ENCODE measurements around the gene EIF1AX.

Gene EIF1AX

GRCh38 chrX:20143561-20143960, 1.9 kb upstream of the EIF1AX start:
- ChIA-PET POLR2A (no interaction called here), CTCF (no interaction called here)
- DNase-seq = peak; percentile 18 to 45 (median 34)
- WGBS (ENCODE audit: insufficient coverage) = no CpG with 5 or more reads among the region's 2 CpGs
- Histone ChIP-seq H3K4me3 (ENCODE audit: control insufficient read depth in 1 of 7, extremely low read depth in 1 of 7, insufficient read depth in 4 of 7, low read depth in 2 of 7, low read length in 6 of 7) (no peak overlapping the region), H3K4me1 (ENCODE audit: control extremely low read depth in 1 of 4, control insufficient read depth in 4 of 4, insufficient read depth in 4 of 4, low read length in 3 of 4) (peaks cover 11 to 21% (median 13%) of the 10 kb centered on the region in 4 experiments), H3K27me3 (replicated peaks in 2 of 5; ENCODE audit: control insufficient read depth in 4 of 5, insufficient read depth in 5 of 5, low read length in 4 of 5) (peaks cover 0 to 11% (median 0%) of the 10 kb centered on the region in 5 experiments), H3K36me3 (ENCODE audit: control insufficient read depth in 4 of 4, insufficient read depth in 4 of 4, low read length in 3 of 4) (peaks cover 0 to 12% (median 0%) of the 10 kb centered on the region in 4 experiments), H3K27ac (ENCODE audit: insufficient read depth in 1 of 2, low read depth in 1 of 2, low read length in 2 of 2, poor library complexity in 1 of 2, severe bottlenecking in 2 of 2) (no peak overlapping the region), H3K9me3 (ENCODE audit: control extremely low read depth in 1 of 5, control insufficient read depth in 4 of 5, insufficient read depth in 2 of 5, low read depth in 1 of 5, low read length in 4 of 5) (peaks cover 0 to under 1% (median 0%) of the 10 kb centered on the region in 5 experiments)

GRCh38 chrX:20143111-20143510, 1.5 kb upstream of the EIF1AX start:
- Histone ChIP-seq H3K27ac (ENCODE audit: insufficient read depth in 1 of 2, low read depth in 1 of 2, low read length in 2 of 2, poor library complexity in 1 of 2, severe bottlenecking in 2 of 2) (no peak overlapping the region), H3K27me3 (replicated peaks in 2 of 5; ENCODE audit: control insufficient read depth in 4 of 5, insufficient read depth in 5 of 5, low read length in 4 of 5) (peaks cover 0 to 7% (median 0%) of the 10 kb centered on the region in 5 experiments), H3K4me3 (ENCODE audit: control insufficient read depth in 1 of 7, extremely low read depth in 1 of 7, insufficient read depth in 4 of 7, low read depth in 2 of 7, low read length in 6 of 7) (no peak overlapping the region), H3K4me1 (ENCODE audit: control extremely low read depth in 1 of 4, control insufficient read depth in 4 of 4, insufficient read depth in 4 of 4, low read length in 3 of 4) (peaks cover 11 to 21% (median 13%) of the 10 kb centered on the region in 4 experiments), H3K36me3 (ENCODE audit: control insufficient read depth in 4 of 4, insufficient read depth in 4 of 4, low read length in 3 of 4) (peaks cover 0 to 15% (median 2%) of the 10 kb centered on the region in 4 experiments), H3K9me3 (ENCODE audit: control extremely low read depth in 1 of 5, control insufficient read depth in 4 of 5, insufficient read depth in 2 of 5, low read depth in 1 of 5, low read length in 4 of 5) (no peaks in the 10 kb centered on the region)
- ChIA-PET POLR2A (no interaction called here), CTCF (no interaction called here)
- no peak for DNase-seq
- WGBS (ENCODE audit: insufficient coverage) = 81% methylated on average over 5 of the region's 6 CpGs

DNA sequence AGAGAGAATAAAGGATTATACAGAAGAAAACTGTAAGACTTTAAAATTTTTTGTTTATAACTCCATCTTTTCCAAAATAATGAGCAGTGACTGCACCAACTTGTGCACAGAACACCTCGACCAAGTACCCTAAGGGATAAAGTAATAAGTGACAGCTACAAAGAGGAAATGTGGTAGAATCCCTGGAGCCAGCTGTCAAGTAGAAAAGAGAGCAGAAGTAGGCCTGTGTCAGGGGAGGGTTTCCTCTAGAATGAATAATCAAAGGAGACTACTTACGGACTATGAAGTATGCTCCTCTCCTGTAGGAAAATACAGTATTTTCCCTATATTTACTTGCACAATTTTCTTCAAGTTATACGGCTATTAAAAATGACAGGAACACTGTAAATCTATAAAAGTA, 1.2 kb downstream of the EIF1AX start:
- DNase-seq = peak in 2 of 3 donors; percentile 43 to 46
- peaks cover 9 to 35% (median 16%) of the 10 kb centered on the region in 4 experiments for H3K36me3 ChIP-seq (ENCODE audit: control insufficient read depth in 4 of 4, insufficient read depth in 4 of 4, low read length in 3 of 4)
- POLR2A ChIA-PET = no interaction called here
- CTCF ChIA-PET = interaction anchor here (1.3 kb wide), 1 partner anchor 8 kb away, joined by 3 read pairs; no protein-coding TSS in a partner anchor
- peak overlapping the region in 6 of 7 experiments; percentile 89 to 99 (median 94) for H3K4me3 ChIP-seq (ENCODE audit: control insufficient read depth in 1 of 7, extremely low read depth in 1 of 7, insufficient read depth in 4 of 7, low read depth in 2 of 7, low read length in 6 of 7)
- no peaks in the 10 kb centered on the region for H3K27me3 ChIP-seq (replicated peaks in 2 of 5; ENCODE audit: control insufficient read depth in 4 of 5, insufficient read depth in 5 of 5, low read length in 4 of 5)
- no CpG with 5 or more reads among the region's 3 CpGs for WGBS (ENCODE audit: insufficient coverage)
- peak overlapping the region; percentile 68 to 88 for H3K27ac ChIP-seq (ENCODE audit: insufficient read depth in 1 of 2, low read depth in 1 of 2, low read length in 2 of 2, poor library complexity in 1 of 2, severe bottlenecking in 2 of 2)
- H3K9me3 ChIP-seq (ENCODE audit: control extremely low read depth in 1 of 5, control insufficient read depth in 4 of 5, insufficient read depth in 2 of 5, low read depth in 1 of 5, low read length in 4 of 5) = no peaks in the 10 kb centered on the region
- peaks cover 11 to 21% (median 13%) of the 10 kb centered on the region in 4 experiments for H3K4me1 ChIP-seq (ENCODE audit: control extremely low read depth in 1 of 4, control insufficient read depth in 4 of 4, insufficient read depth in 4 of 4, low read length in 3 of 4)

- WGBS (ENCODE audit: insufficient coverage) = no CpG with 5 or more reads among the region's 2 CpGs
- ChIA-PET POLR2A (no interaction called here), CTCF (no interaction called here)
- H3K27me3 ChIP-seq (replicated peaks in 2 of 5; ENCODE audit: control insufficient read depth in 4 of 5, insufficient read depth in 5 of 5, low read length in 4 of 5) = no peaks in the 10 kb centered on the region
- no peak for DNase-seq
- H3K27ac ChIP-seq (ENCODE audit: insufficient read depth in 1 of 2, low read depth in 1 of 2, low read length in 2 of 2, poor library complexity in 1 of 2, severe bottlenecking in 2 of 2) = peak overlapping the region in 1 of 2 experiments; percentile 88
- no peaks in the 10 kb centered on the region for H3K9me3 ChIP-seq (ENCODE audit: control extremely low read depth in 1 of 5, control insufficient read depth in 4 of 5, insufficient read depth in 2 of 5, low read depth in 1 of 5, low read length in 4 of 5)
- peaks cover 12 to 40% (median 18%) of the 10 kb centered on the region in 4 experiments for H3K36me3 ChIP-seq (ENCODE audit: control insufficient read depth in 4 of 4, insufficient read depth in 4 of 4, low read length in 3 of 4)
- peak overlapping the region in 5 of 7 experiments; percentile 91 to 99 (median 96) for H3K4me3 ChIP-seq (ENCODE audit: control insufficient read depth in 1 of 7, extremely low read depth in 1 of 7, insufficient read depth in 4 of 7, low read depth in 2 of 7, low read length in 6 of 7)
- peaks cover 11 to 21% (median 13%) of the 10 kb centered on the region in 4 experiments for H3K4me1 ChIP-seq (ENCODE audit: control extremely low read depth in 1 of 4, control insufficient read depth in 4 of 4, insufficient read depth in 4 of 4, low read length in 3 of 4)
These were observed 1.7 kb downstream of the EIF1AX start for GRCh38 chrX:20139966-20140365.

DNA sequence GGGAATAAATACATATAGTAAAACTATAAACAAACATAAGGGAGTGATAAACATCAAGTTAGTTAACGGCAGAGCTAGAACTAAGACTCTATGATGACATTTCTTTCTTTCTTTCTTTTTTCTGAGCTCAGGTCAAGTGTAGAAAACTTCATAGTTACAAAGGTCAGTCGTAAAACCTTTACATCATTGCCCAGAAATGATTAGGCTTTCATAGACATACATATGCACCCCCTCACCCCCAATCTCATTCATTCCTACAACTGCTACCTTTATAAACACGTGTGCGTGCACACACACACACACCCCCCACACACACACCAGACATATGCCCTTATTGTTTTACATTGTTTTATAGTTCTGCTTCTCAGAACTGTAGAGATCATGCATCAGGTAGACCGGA, 5.7 kb downstream of the EIF1AX start:
- no peaks in the 10 kb centered on the region for H3K27me3 ChIP-seq (replicated peaks in 2 of 5; ENCODE audit: control insufficient read depth in 4 of 5, insufficient read depth in 5 of 5, low read length in 4 of 5)
- no peak overlapping the region for H3K4me3 ChIP-seq (ENCODE audit: control insufficient read depth in 1 of 7, extremely low read depth in 1 of 7, insufficient read depth in 4 of 7, low read depth in 2 of 7, low read length in 6 of 7)
- ChIA-PET POLR2A (no interaction called here), CTCF (no interaction called here)
- H3K36me3 ChIP-seq (ENCODE audit: control insufficient read depth in 4 of 4, insufficient read depth in 4 of 4, low read length in 3 of 4) = peaks cover 17 to 69% (median 29%) of the 10 kb centered on the region in 4 experiments
- DNase-seq = no peak
- WGBS (ENCODE audit: insufficient coverage) = 90% methylated on average over 4 of the region's 5 CpGs
- no peaks in the 10 kb centered on the region for H3K9me3 ChIP-seq (ENCODE audit: control extremely low read depth in 1 of 5, control insufficient read depth in 4 of 5, insufficient read depth in 2 of 5, low read depth in 1 of 5, low read length in 4 of 5)
- H3K27ac ChIP-seq (ENCODE audit: insufficient read depth in 1 of 2, low read depth in 1 of 2, low read length in 2 of 2, poor library complexity in 1 of 2, severe bottlenecking in 2 of 2) = no peak overlapping the region
- H3K4me1 ChIP-seq (ENCODE audit: control extremely low read depth in 1 of 4, control insufficient read depth in 4 of 4, insufficient read depth in 4 of 4, low read length in 3 of 4) = peaks cover 11 to 17% (median 13%) of the 10 kb centered on the region in 4 experiments

- ChIA-PET CTCF (interaction anchor here (1.0 kb wide), 1 partner anchor 8 kb away, joined by 3 read pairs; the partner anchor contains the start of gene EIF1AX), POLR2A (no interaction called here)
- Histone ChIP-seq H3K4me3 (ENCODE audit: control insufficient read depth in 1 of 7, extremely low read depth in 1 of 7, insufficient read depth in 4 of 7, low read depth in 2 of 7, low read length in 6 of 7) (no peak overlapping the region), H3K27ac (ENCODE audit: insufficient read depth in 1 of 2, low read depth in 1 of 2, low read length in 2 of 2, poor library complexity in 1 of 2, severe bottlenecking in 2 of 2) (no peak overlapping the region), H3K27me3 (replicated peaks in 2 of 5; ENCODE audit: control insufficient read depth in 4 of 5, insufficient read depth in 5 of 5, low read length in 4 of 5) (no peaks in the 10 kb centered on the region), H3K9me3 (ENCODE audit: control extremely low read depth in 1 of 5, control insufficient read depth in 4 of 5, insufficient read depth in 2 of 5, low read depth in 1 of 5, low read length in 4 of 5) (no peaks in the 10 kb centered on the region), H3K36me3 (ENCODE audit: control insufficient read depth in 4 of 4, insufficient read depth in 4 of 4, low read length in 3 of 4) (peaks cover 22 to 76% (median 40%) of the 10 kb centered on the region in 4 experiments), H3K4me1 (ENCODE audit: control extremely low read depth in 1 of 4, control insufficient read depth in 4 of 4, insufficient read depth in 4 of 4, low read length in 3 of 4) (no peaks in the 10 kb centered on the region)
- no peak for DNase-seq
- 83% methylated on average over 1 of the region's 1 CpG for WGBS (ENCODE audit: insufficient coverage)
These were observed 9.0 kb downstream of the EIF1AX start for GRCh38 chrX:20132666-20133065.

- WGBS (ENCODE audit: insufficient coverage) = 100% methylated on average over 1 of the region's 1 CpG
- peaks cover 13 to 56% (median 28%) of the 10 kb centered on the region in 4 experiments for H3K36me3 ChIP-seq (ENCODE audit: control insufficient read depth in 4 of 4, insufficient read depth in 4 of 4, low read length in 3 of 4)
- H3K27ac ChIP-seq (ENCODE audit: insufficient read depth in 1 of 2, low read depth in 1 of 2, low read length in 2 of 2, poor library complexity in 1 of 2, severe bottlenecking in 2 of 2) = no peak overlapping the region
- H3K9me3 ChIP-seq (ENCODE audit: control extremely low read depth in 1 of 5, control insufficient read depth in 4 of 5, insufficient read depth in 2 of 5, low read depth in 1 of 5, low read length in 4 of 5) = no peaks in the 10 kb centered on the region
- H3K4me1 ChIP-seq (ENCODE audit: control extremely low read depth in 1 of 4, control insufficient read depth in 4 of 4, insufficient read depth in 4 of 4, low read length in 3 of 4) = no peaks in the 10 kb centered on the region
- H3K4me3 ChIP-seq (ENCODE audit: control insufficient read depth in 1 of 7, extremely low read depth in 1 of 7, insufficient read depth in 4 of 7, low read depth in 2 of 7, low read length in 6 of 7) = no peak overlapping the region
- POLR2A ChIA-PET = no interaction called here
- DNase-seq = no peak
- no peaks in the 10 kb centered on the region for H3K27me3 ChIP-seq (replicated peaks in 2 of 5; ENCODE audit: control insufficient read depth in 4 of 5, insufficient read depth in 5 of 5, low read length in 4 of 5)
- CTCF ChIA-PET = no interaction called here
These were observed 11.3 kb downstream of the EIF1AX start for GRCh38 chrX:20130357-20130756.
